H1 (cell line): ENCODE measurements around the gene GCHFR. TPM values are rescaled to one million over a fixed set of nuclear protein-coding genes. Genes with fewer than 3 reads are reported as not detected.

Experiments
- CTCF ChIA-PET: fragments of 300-600 bp; sonication (Branson Sonifier 250); formaldehyde crosslinking; loops from one replicate; lab custom pipeline; 2021; ENCODE audit not compliant: partially characterized antibody; lab: Charles Lee
- POLR2A ChIA-PET: fragments of 300-600 bp; sonication (Branson Sonifier 250); formaldehyde crosslinking; loops from one replicate; lab custom pipeline; 2021; ENCODE audit warnings: inconsistent platforms; ENCODE audit not compliant: partially characterized antibody; lab: Charles Lee
- DNase-seq, 2 experiments: peaks; one replicate each; pipeline versions ENCODE4 v3.0.0 to v3.0.0-alpha.2; 2010 to 2022; ENCODE audit warnings: low spot score in 2 of 2, low read depth in 1 of 2, mixed read lengths in 1 of 2
- FAIRE-seq: peaks from 2 replicates; lab custom pipeline; 2011; peaks lifted over from hg19 to GRCh38; lab: Jason Lieb, UNC
- H2AFZ ChIP-seq: 2 replicates; pipeline ENCODE4 v1.8.1; 2012; ENCODE audit warnings: low read length, inconsistent platforms
- H2AK5ac ChIP-seq: 2 replicates; pipeline ENCODE4 v1.6.1; 2013; ENCODE audit warnings: low read depth, low read length
- H2BK120ac ChIP-seq: replicated peaks from 2 replicates; pipeline ENCODE3; 2013; ENCODE audit warnings: low read depth, low read length, inconsistent platforms
- H2BK12ac ChIP-seq: 2 replicates; pipeline ENCODE4 v1.6.1; 2013; ENCODE audit warnings: low read depth, low read length
- H2BK15ac ChIP-seq: 2 replicates; pipeline ENCODE4 v1.6.1; 2013; ENCODE audit warnings: low read length
- H2BK20ac ChIP-seq: 2 replicates; pipeline ENCODE4 v1.6.1; 2013; ENCODE audit warnings: low read length
- H2BK5ac ChIP-seq: 2 replicates; pipeline ENCODE4 v1.6.1; 2013; ENCODE audit warnings: low read depth, low read length
- H3K14ac ChIP-seq: 2 replicates; pipeline ENCODE4 v1.6.1; 2013; ENCODE audit warnings: inconsistent platforms; ENCODE audit not compliant: insufficient read length
- H3K18ac ChIP-seq: 2 replicates; pipeline ENCODE4 v1.6.1; 2013; ENCODE audit warnings: low read length; ENCODE audit errors: extremely low read depth
- H3K23ac ChIP-seq: 2 replicates; pipeline ENCODE4 v1.6.1; 2013; ENCODE audit warnings: inconsistent platforms; ENCODE audit not compliant: insufficient read length
- H3K23me2 ChIP-seq: 2 replicates; pipeline ENCODE4 v1.6.1; 2013; ENCODE audit warnings: low read depth, low read length
- H3K27ac ChIP-seq: 2 replicates; pipeline ENCODE4 v1.6.1; 2011; ENCODE audit warnings: low read depth, low read length, inconsistent platforms
- H3K27me3 ChIP-seq, 4 experiments: replicated peaks in 1 of 4; 1 replicate in 1 of 4; 2 replicates in 3 of 4; pipeline versions ENCODE4 v1.6.1 to v1.8.1; 2011 to 2013; ENCODE audit warnings: low read length in 3 of 4, mild to moderate bottlenecking in 3 of 4, inconsistent platforms in 2 of 4, mixed read lengths in 2 of 4, moderate library complexity in 1 of 4; ENCODE audit not compliant: control insufficient read depth in 3 of 4, insufficient read depth in 3 of 4; ENCODE audit errors: extremely low read depth in 1 of 4
- H3K36me3 ChIP-seq, 4 experiments: 2 replicates each; pipeline versions ENCODE4 v1.6.1 to v1.8.1; 2011 to 2013; ENCODE audit warnings: mild to moderate bottlenecking in 4 of 4, low read length in 3 of 4, moderate library complexity in 2 of 4, control low read depth in 1 of 4, inconsistent platforms in 1 of 4; ENCODE audit not compliant: insufficient read depth in 4 of 4, control insufficient read depth in 2 of 4
- H3K4ac ChIP-seq: replicated peaks from 2 replicates; pipeline ENCODE3; 2013; ENCODE audit warnings: low read length, low read depth, mixed read lengths, inconsistent platforms; ENCODE audit not compliant: insufficient read length
- H3K4me1 ChIP-seq, 4 experiments: replicated peaks in 1 of 4; 1 replicate in 1 of 4; 2 replicates in 3 of 4; pipeline versions ENCODE4 v1.6.1 to v1.8.1; 2011 to 2013; ENCODE audit warnings: low read length in 3 of 4, inconsistent platforms in 2 of 4, mixed read lengths in 1 of 4; ENCODE audit not compliant: insufficient read depth in 4 of 4, control insufficient read depth in 3 of 4
- H3K4me2 ChIP-seq, 2 experiments: 2 replicates each; pipeline versions ENCODE4 v1.6.1 to v1.8.1; 2011 to 2013; ENCODE audit warnings: low read depth in 2 of 2, low read length in 2 of 2, control low read depth in 1 of 2, inconsistent platforms in 1 of 2, mild to moderate bottlenecking in 1 of 2; ENCODE audit not compliant: insufficient read depth in 1 of 2
- H3K4me3 ChIP-seq, 4 experiments: fragments of 200-600, 300-600 bp in 1 of 4; sonication (generic), shearing (Covaris generic), sonication (Bioruptor Twin) in 1 of 4; 2 replicates each; pipeline versions ENCODE4 v1.5.1 to v1.8.1; 2011 to 2016; ENCODE audit warnings: low read length in 4 of 4, low read depth in 3 of 4, control low read depth in 2 of 4, inconsistent platforms in 2 of 4, mild to moderate bottlenecking in 2 of 4, mixed read lengths in 1 of 4, moderate library complexity in 1 of 4; ENCODE audit not compliant: insufficient read depth in 2 of 4; ENCODE audit errors: extremely low read depth in 1 of 4
- H3K56ac ChIP-seq: replicated peaks from 2 replicates; pipeline ENCODE3; 2013; ENCODE audit warnings: low read depth, mild to moderate bottlenecking, mixed read lengths, low read length, inconsistent platforms; ENCODE audit not compliant: insufficient read length
- H3K79me1 ChIP-seq: 2 replicates; pipeline ENCODE4 v1.6.1; 2013; ENCODE audit warnings: low read depth, low read length, control low read depth
- H3K79me2 ChIP-seq, 2 experiments: 2 replicates each; pipeline versions ENCODE4 v1.6.1 to v1.8.1; 2012 to 2013; ENCODE audit warnings: low read length in 2 of 2, mild to moderate bottlenecking in 2 of 2, inconsistent platforms in 1 of 2; ENCODE audit not compliant: insufficient read depth in 2 of 2, control insufficient read depth in 1 of 2
- H3K9ac ChIP-seq, 4 experiments: replicated peaks in 1 of 4; 1 replicate in 1 of 4; 2 replicates in 3 of 4; pipeline versions ENCODE4 v1.6.1 to v1.8.1; 2011 to 2013; ENCODE audit warnings: low read depth in 3 of 4, low read length in 3 of 4, control low read depth in 2 of 4, mild to moderate bottlenecking in 2 of 4, moderate library complexity in 2 of 4, inconsistent platforms in 1 of 4; ENCODE audit errors: extremely low read depth in 1 of 4
- H3K9me3 ChIP-seq, 2 experiments: 2 replicates each; pipeline versions ENCODE4 v1.6.1 to v1.8.1; 2012 to 2013; ENCODE audit warnings: mild to moderate bottlenecking in 2 of 2, moderate library complexity in 2 of 2, control low read depth in 1 of 2, inconsistent platforms in 1 of 2, low read depth in 1 of 2, low read length in 1 of 2, mixed read lengths in 1 of 2; ENCODE audit not compliant: insufficient read depth in 2 of 2
- H4K20me1 ChIP-seq, 2 experiments: replicated peaks in 1 of 2; 2 replicates each; pipeline versions ENCODE3 to v1.8.1; 2011 to 2013; ENCODE audit warnings: inconsistent platforms in 2 of 2, low read length in 2 of 2, mild to moderate bottlenecking in 1 of 2; ENCODE audit not compliant: insufficient read depth in 2 of 2, control insufficient read depth in 1 of 2
- H4K5ac ChIP-seq: 2 replicates; pipeline ENCODE4 v1.6.1; 2013; ENCODE audit warnings: low read length, low read depth, mixed read lengths, inconsistent platforms; ENCODE audit not compliant: insufficient read length
- H4K8ac ChIP-seq: 2 replicates; pipeline ENCODE4 v1.8.0; 2013; ENCODE audit warnings: mild to moderate bottlenecking, moderate library complexity, low read length, inconsistent platforms; ENCODE audit not compliant: insufficient read depth; ENCODE audit errors: extremely low read depth
- H4K91ac ChIP-seq: replicated peaks from 2 replicates; pipeline ENCODE3; 2013; ENCODE audit warnings: low read length, mixed read lengths, inconsistent platforms; ENCODE audit not compliant: insufficient read length
- CHD1 ChIP-seq: IDR thresholded peaks from 2 replicates; pipeline ENCODE4 v1.6.1; 2012; ENCODE audit warnings: low read depth, low read length, improper control_type of control experiment
- JUN ChIP-seq: IDR thresholded peaks from 2 replicates; pipeline ENCODE4 v1.6.1; 2011; ENCODE audit warnings: low read depth, mild to moderate bottlenecking, improper control_type of control experiment, low read length
- POU5F1 ChIP-seq: IDR thresholded peaks from 2 replicates; pipeline ENCODE4 v1.6.1; 2011; ENCODE audit warnings: low read depth, mild to moderate bottlenecking, low read length, moderate library complexity
- RAD21 ChIP-seq, 2 experiments: IDR thresholded peaks in 1 of 2; conservative IDR thresholded peaks in 1 of 2; 2 replicates each; pipeline ENCODE4 v1.6.1; 2011; ENCODE audit warnings: low read depth in 2 of 2, low read length in 2 of 2, improper control_type of control experiment in 1 of 2, inconsistent platforms in 1 of 2, mild to moderate bottlenecking in 1 of 2, moderate library complexity in 1 of 2
- SP1 ChIP-seq: IDR thresholded peaks from 2 replicates; pipeline ENCODE4 v1.6.1; 2011; ENCODE audit warnings: low read depth, low read length
- WGBS, 2 experiments: shearing (Covaris generic) in 1 of 2; methylation state at CpG; one replicate each; pipeline versions ENCODE4 v1.1.6 to v1.1.7; 2013 to 2015; ENCODE audit warnings: low lambda C conversion rate in 2 of 2, mixed read lengths in 2 of 2, inconsistent platforms in 1 of 2, low coverage in 1 of 2, missing lambda C conversion rate in 1 of 2; ENCODE audit not compliant: insufficient replicate concordance in 2 of 2, insufficient coverage in 1 of 2, insufficient read length in 1 of 2; ENCODE audit errors: extremely low coverage in 1 of 2, missing lambda C conversion rate in 1 of 2; 5-methylcytosine and 5-hydroxymethylcytosine counted together
- polyA plus RNA-seq, 7 experiments: library from polyadenylated mRNA; depleted of rRNA in 3 of 7; stranded (reverse) in 5 of 7; unstranded in 2 of 7; fragments of >200 nt in 5 of 7; fragments of 200-250 nt in 2 of 7; gene quantifications; 1 replicate in 5 of 7; 2 replicates in 1 of 7; 4 replicates in 1 of 7; pipeline versions ENCODE4 v1.2.1 to v1.2.3, GENCODE V29; 2011 to 2013; ENCODE audit warnings: missing spikeins in 2 of 7, mixed read lengths in 2 of 7
- total RNA-seq: library from RNA; stranded (reverse); fragmentation: NEBNext Ultra II Directional; extraction: Animal tissue kit (Norgen Biotek cat#: 25700); gene quantifications from 2 replicates; pipeline ENCODE4 v1.2.1, GENCODE V29; 2021

The GCHFR gene
- total and polyA plus RNA-seq, 2 of the 8 experiments (the other 6 are each of a cell fraction or from before 2014, with no cell fraction given) = 25.9 to 81.5 TPM

GRCh38 chr15:40806672-40807027, 42.8 kb downstream of the GCHFR start:
- Histone ChIP-seq H2AFZ (peak overlapping the region; percentile 96), H2BK120ac (no peak overlapping the region), H3K23me2 (peaks cover 9% of the 10 kb centered on the region; the same call in 1 of the 2 replicates), H3K36me3 (peaks cover 0 to 2% (median 0%) of the 10 kb centered on the region in 4 experiments; a peak in 1 of 8 replicates), H2BK12ac (no peak overlapping the region), H4K5ac (no peak overlapping the region), H3K18ac (no peak overlapping the region), H3K79me1 (no peaks in the 10 kb centered on the region), H3K9me3 (no peaks in the 10 kb centered on the region), H3K9ac (peak overlapping the region in 2 of 4 experiments; percentile 48 to 81; a peak in 4 of 7 replicates), H2BK20ac (no peak overlapping the region), H3K4me2 (peak overlapping the region; percentile 85 to 91), H3K14ac (no peak overlapping the region), H3K4me1 (peaks cover 0 to 10% (median 5%) of the 10 kb centered on the region in 4 experiments; a peak in 5 of 7 replicates), H2AK5ac (no peak overlapping the region), H2BK15ac (no peak overlapping the region), H3K56ac (no peak overlapping the region), H4K91ac (no peak overlapping the region), H3K79me2 (no peaks in the 10 kb centered on the region; a peak in 1 of 4 replicates), H4K8ac (no peak overlapping the region), H3K4me3 (peak overlapping the region; percentile 86 to 99 (median 94)), H2BK5ac (peak overlapping the region; percentile 79; the same call in 1 of the 2 replicates), H3K27me3 (no peaks in the 10 kb centered on the region), H4K20me1 (no peaks in the 10 kb centered on the region)
- POLR2A ChIA-PET = interaction anchor here (0.6 to 2.1 kb wide), 5 partner anchors 17 to 108 kb away, joined by 3 to 7 read pairs (median 4); partner anchors contain the start of gene VPS18
- no peak for DNase-seq
- TF ChIP-seq POU5F1 (no peak), JUN (no peak), RAD21 (IDR thresholded peaks at IDR 0.05 in 1 of 2, conservative IDR thresholded peaks at IDR 0.05 in 1 of 2; ENCODE audit: low read depth in 2 of 2, low read length in 2 of 2) (no peak), CHD1 (no peak), SP1 (no peak)
- TF ChIP-seq, all 59 proteins: peak for 0
- WGBS, 2 experiments = 8% methylated on average over 2 of the region's 2 CpGs; no CpG with 5 or more reads in 1 of the 2 experiments
- CTCF ChIA-PET = interaction anchor here (1.1 to 2.6 kb wide), 6 partner anchors 10 to 87 kb away, joined by 3 to 9 read pairs (median 6); partner anchors contain the start of gene VPS18
- FAIRE-seq = no peak
- no peak overlapping the region for H3K4ac ChIP-seq
- H3K23ac ChIP-seq = no peak overlapping the region
- no peak overlapping the region for H3K27ac ChIP-seq
